Left kidney (tissue), 8 donors: Measurements from ENCODE around the gene PDK3. TPM values are rescaled to one million over a fixed set of nuclear protein-coding genes. Genes with fewer than 3 reads are reported as not detected.

Experiments used
- DNase-seq: peaks from one replicate; pipeline ENCODE4 v3.0.0-alpha.2; 2013
- long read RNA-seq, 8 donors: transcript quantifications; one replicate each; lab custom pipeline, GENCODE V29; 2026
- polyA plus RNA-seq: library from polyadenylated mRNA; unstranded; fragments of 120-200 nt; gene quantifications from one replicate; pipeline ENCODE4 v1.2.1, GENCODE V29; 2013; ENCODE audit not compliant: insufficient read length

PDK3 gene
- polyA plus RNA-seq, result 12.5 TPM
- long read RNA-seq, donor 1, partial matches to known transcripts, result 0 of 2 reads
- long read RNA-seq, donor 1, other reads (novel, unspliced or antisense), result 0 of 2 reads
- long read RNA-seq, donor 2, partial matches to known transcripts, result 0 of 1 reads
- long read RNA-seq, donor 2, other reads (novel, unspliced or antisense), result 0 of 1 reads
- long read RNA-seq, donor 3, partial matches to known transcripts, result 0 of 2 reads
- long read RNA-seq, donor 3, other reads (novel, unspliced or antisense), result 0 of 2 reads
- long read RNA-seq, donor 4, result 0 reads
- long read RNA-seq, donor 5, partial matches to known transcripts, result 0 of 3 reads
- long read RNA-seq, donor 5, other reads (novel, unspliced or antisense), result 0 of 3 reads
- long read RNA-seq, donor 6, partial matches to known transcripts, result 0 of 3 reads
- long read RNA-seq, donor 6, other reads (novel, unspliced or antisense), result 0 of 3 reads
- long read RNA-seq, donor 7, transcript PDK3-202 (12 exons, 1,921 nt), result major isoform, 7 of 9 reads
- long read RNA-seq, donor 7, partial matches to known transcripts, result 0 of 9 reads
- long read RNA-seq, donor 7, other reads (novel, unspliced or antisense), result 0 of 9 reads
- long read RNA-seq, donor 8, partial matches to known transcripts, result 0 of 3 reads
- long read RNA-seq, donor 8, other reads (novel, unspliced or antisense), result 0 of 3 reads

DNA sequence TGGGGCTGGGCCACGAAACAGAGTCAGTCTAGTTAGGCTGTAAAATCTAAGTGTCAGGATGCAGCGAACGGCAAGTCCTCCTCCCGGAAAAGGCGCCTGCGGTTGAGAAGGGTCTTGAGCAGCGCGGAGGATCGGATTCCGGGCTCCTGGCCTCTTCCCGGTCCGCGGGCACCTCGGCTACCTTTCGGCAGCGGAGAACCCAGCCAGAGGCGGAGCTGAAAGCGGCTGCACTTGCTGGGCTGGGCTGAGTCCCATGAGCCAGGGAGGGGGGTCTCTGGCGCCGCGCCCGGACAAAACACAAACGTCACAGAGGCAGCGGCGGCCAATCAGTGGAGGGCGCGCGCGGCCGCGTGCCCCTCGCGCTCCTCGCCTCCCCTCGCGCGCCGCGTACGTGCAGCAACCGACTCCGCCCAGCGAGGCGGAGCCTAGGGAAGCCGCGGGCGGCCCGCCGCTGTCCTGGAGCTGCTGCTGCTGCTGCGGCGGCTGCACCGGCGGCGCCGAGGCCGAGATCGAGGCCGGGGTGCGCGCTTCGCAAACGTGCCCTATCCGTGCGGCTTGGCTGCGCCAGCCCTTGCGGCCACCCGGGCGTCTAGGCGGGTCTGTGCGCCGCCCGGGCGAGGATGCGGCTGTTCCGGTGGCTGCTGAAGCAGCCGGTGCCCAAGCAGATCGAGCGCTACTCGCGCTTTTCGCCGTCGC, at the start of gene PDK3:
PDK3 (plus strand) TSS at position 451 of the 696 bp plus-strand sequence; CDS start at position 621, 170 bp downstream.
- DNase-seq, result peak; percentile 86

DNA sequence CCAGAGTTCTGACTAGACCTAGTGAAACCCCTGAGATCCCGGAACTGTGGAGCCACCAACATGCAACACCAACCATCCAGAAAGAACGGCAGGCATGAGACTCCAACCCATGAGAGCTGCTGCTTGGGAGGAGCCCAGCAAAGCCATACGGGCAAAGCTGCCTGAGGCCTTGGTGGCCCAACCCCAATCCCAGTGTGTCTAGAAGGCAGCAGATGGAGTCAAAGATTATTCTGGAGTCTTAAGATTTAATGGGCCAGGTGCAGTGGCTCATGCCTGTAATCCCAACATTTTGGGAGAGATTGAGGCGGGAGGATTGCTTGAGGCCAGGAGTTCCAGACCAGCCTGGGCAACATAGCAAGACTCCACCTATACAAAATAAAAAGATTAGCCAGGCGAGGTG, 49.2 kb upstream of the PDK3 start:
- no peak for DNase-seq

DNA sequence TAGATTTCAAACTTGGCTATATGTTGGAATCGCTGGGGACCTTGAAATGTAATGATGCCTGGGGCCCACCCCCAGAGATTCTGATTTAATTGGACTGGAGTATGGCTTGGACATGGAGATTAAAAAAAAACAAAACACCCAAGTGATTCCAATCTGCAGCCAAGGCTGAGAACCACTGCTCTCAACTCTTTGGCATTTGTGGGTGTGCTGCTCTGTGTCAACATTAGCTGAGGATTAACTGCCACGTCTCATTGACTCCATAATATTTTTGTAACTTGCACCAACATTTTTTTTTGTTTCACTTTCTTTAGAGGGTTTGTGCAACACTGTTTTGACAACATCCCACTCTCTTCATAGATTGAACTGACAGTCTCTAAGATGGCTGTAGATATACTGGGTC, 41.1 kb upstream of the PDK3 start:
- no peak for DNase-seq

DNA sequence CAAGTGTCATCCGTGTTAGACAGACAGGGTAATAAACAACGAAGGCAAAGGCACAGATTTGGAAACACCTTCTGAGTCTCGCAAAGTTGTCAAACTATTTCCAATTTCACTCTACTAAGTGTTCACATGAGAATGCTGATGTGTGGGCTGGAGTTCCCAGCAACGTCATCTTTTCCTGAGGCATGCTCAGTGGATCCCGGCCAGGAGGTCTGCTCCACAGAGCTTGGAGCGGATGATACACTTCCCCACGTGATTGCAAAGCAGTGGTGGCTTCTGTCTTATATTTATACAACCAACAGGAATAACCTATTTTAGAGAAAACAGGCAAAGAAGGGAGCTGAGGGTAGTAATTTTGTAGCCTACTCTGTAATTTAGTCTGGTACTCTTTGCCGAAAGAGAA, 40.1 kb upstream of the PDK3 start:
- DNase-seq, result no peak

DNA sequence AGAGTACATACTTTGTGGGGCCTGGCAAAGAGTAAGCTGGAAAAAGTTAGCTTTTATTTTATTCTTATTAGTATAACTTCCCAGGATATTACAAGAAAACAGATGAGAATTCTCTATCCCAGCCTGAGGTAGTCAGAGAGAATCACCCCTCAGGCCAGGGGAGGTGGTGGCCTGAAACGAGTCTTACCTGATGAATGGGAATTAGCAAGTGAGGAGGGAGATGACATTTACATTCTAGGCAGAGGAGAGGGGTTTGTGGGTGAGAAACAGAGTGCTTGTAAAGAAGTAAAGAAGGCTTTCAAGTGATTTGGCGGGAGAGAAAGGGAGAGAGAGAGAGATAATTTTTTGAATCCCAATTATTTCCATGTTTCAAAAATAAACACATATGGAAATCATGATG, 39.3 kb upstream of the PDK3 start:
- no peak for DNase-seq

DNA sequence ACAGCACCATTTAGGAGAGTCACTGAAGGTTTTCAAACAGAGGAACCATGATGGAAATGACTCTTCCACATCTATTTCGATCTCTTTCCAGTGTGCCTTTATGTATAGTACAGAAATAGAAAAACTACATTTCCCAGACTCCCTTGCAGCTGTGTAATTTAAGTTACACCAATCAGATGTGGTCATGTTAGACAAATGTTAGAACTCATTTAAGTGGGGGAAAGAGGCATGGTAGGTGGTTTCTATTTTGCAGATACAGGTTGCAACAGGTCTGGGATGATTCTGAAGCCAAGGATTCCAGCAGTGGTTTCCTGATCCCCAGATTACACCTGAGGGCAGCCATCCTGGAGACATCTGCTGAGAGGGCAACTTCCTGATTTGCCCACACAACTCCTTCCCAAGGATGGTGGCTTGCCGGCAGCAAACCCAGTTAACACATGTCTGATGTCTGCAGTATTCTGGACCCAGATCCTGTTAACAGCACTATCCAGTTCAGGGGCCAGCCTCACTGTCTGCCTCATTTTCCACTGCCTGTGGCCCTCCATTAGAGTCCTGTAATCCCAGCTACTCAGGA, 38.7 kb upstream of the PDK3 start:
- no peak for DNase-seq

DNA sequence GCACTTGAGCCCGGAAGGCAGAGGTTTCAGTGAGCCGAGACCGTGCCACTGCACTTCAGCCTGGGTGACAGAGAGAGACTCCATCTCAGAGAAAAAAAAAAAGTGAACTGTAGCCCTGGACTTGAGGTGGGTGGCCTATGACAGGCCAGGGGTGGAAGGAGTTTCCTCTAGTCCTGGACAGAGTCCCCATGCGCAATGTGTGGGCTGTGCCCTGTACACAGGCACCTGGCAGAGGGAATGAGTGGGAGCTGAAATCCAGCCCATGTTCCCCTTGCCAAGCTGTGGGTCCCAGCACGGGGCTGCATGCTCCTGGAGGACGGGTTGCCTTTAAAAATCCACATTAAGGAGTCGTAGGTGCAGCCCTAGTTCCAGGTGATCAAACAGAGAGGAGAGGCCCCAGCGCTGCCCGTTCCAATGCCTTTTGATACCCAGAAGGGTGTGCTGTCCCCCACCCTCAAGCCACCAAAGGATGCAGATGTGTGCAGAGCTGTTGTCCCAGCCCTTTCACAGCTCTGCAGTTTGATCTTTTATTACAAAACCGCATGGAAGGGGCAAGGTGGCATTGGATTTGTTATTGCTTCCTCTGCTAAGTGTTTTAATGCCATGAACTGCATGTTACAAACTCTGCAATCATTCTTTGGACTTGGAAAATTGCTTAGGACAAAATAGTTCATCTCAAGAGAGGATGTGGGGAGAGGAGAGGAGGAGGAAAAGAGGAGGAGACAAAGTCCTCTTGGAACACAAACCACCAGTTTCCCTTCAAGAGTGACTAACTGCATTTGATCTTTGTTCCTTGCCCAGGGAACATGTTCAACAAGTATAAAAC, 38.0 kb upstream of the PDK3 start:
- no peak for DNase-seq

DNA sequence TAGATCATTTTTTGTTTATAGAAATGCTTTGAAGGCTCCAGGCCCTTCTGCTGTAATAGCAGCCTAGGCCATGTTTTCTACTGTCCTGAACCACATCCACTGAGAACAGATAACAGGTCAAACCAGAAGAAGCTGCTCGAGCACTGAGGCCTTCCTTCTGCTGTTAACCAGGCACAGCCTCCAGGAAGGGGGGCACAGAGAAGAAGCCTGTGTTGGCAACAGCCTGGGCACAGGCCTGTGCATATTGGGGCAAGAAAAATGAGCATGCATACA, 37.4 kb upstream of the PDK3 start:
- no peak for DNase-seq

DNA sequence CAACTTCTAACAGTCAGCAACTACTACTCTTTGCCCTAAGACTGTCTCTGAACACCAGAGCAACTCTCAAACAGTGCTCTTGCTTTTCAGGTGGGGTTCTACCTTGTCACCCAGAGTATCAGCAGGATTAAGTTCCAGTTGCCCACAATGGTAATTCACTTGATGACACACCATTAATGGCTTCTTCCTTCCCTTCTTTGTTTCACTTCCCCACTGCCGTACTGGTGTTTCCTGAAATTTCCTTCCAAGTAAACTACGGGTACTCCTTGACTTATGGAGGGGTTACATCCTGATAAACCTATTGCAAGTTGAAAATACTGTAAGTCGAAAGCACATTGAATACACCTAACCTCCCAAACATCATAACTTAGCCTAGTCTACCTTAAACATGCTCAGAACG, 36.6 kb upstream of the PDK3 start:
- no peak for DNase-seq

DNA sequence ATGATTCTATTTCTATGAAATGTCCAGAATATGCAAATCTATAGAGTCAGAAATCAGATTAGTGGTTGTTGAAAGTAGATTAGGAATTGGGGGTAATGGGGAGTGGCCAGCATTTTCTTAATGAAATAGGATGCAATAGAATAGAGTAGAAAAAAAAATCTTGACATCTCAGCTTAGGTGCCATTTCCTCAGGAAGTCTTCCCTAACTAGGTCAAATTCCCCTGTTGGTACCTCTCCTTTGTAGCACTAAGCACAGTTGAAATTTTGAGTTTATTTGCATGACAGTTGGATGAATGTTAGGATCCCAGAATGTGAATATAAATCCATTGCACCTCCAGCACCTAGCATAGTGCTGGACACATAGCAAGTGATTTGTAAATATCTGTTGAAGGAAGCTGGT, 30.0 kb upstream of the PDK3 start:
- no peak for DNase-seq

DNA sequence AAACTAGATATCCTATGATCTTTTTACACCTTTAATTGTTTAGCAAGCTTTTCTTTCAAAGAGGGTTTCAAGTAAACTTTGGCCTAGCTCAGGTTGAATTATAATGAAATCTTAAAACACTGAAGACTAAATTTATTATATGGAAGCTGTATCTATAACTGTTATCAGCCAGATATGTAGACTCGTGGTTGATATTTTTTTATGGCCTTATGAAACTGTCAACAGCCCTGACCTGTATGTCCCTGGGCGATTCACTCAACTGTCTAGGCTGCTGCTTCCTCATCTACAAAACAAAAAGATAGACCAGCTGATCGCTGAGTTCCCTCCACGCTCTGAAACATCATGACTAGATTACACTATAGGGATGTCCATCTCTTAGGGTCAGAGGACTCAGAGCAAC, 21.2 kb upstream of the PDK3 start:
- no peak for DNase-seq

DNA sequence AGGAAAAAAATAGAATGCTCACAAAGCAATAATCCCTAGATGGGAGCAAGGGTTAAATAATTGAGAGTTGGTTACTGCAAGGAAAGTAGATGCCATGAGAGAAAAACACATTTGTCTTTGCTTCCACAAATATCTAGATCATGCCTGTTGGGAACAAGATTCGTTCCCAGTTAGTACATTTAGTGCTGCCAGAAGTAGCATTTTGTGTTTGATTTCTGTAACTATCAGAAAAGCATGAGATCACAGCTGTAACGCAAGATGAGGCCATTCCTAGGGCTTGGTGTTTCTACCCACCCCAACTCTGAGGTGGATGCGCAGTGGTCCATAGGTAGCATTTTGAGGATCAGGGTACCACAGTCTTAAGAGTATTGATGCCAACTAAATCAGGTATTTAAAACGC, 20.4 kb upstream of the PDK3 start:
- no peak for DNase-seq

DNA sequence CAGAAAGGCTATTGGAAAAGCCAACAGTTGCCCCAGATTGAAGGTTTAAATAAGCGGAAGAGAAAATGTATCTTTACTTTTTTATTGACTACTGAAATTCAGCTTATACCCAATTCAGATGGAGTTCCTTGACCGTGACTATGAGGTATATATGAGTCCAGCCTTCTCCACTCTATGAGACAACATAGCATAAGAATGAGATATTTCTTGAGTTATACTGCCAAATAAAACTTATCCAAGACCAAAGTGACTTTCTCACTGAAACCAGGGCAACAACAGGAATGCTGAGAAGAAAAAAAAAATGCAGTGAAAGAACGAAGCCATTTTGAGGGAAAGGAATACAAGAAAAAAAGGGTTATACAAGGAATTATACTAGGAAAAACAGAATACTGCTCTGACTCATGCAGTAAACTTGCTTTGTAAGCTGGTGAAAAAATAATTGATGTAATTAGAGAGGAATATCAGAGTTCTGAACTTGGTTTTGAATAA, 16.3 kb upstream of the PDK3 start:
- no peak for DNase-seq

DNA sequence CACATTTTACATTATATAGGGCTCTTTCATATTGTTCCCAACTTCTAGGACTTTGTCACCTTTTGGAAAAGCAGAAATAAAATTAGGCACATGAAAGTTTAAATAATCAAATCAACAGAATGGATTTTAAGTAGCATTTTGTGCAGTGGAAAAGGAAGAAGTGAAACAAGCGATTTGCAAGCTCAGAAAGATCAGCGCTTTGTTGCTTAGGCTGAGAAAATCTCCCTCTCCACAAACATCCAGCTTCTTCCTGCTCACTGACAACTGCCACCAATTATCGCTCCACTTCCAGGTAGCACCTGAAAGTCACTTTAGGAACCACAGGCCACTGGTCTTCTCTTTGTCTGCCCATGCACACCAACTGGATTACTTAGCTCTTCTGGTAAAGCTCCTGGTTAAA, 2.0 kb upstream of the PDK3 start:
- no peak for DNase-seq

DNA sequence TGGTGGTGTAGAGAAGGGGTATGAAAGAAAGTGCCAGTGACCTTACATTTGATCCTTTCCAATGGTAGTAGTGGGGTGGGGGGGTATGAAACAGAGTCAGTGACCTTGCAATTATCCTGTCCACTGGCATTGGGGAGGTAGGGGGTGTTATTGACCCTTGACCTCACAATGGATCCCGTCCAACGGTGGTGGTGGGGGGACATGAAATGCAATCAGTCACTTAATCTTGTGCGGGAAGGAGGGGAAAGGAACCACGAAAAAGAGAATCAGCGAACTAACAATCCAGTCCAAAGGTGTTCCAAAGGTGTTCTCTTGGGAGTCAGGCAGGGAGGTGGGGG, 619 bp upstream of the PDK3 start:
- no peak for DNase-seq

DNA sequence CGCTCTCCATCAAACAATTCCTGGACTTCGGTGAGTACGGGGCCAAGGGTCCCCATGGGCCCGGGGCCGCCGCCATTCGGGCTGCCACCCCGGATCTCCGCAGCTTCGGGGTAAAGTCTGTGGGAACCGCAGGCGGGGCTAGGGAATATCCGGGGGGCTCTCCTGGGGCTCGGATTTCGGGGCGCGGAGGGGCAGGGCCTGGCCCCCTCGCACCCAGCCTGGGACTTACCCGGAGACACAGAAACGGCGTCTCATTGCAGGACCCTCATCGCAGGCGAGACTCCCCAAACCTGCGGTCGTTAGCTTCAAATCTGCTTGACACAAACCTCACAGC, 413 bp downstream of the PDK3 start:
- no peak for DNase-seq

DNA sequence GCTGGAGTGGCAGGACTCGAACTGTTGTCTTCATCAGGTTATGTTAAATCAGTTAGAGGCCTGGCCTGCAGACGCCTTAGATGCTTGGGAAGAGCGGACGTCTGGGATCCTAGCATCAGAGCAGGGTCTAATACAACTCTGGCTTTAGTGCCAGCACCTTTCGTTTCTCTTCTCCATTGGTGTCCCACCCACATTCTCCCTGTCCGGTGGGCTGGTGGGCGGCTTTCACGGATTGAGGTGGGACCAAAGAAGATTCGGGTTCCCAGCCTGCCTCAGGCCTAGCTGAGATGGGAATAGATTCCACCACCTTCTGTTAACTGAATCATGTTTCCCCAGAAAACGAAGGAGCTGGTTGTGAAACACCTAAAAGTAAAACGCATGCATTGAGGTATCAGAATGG, 939 bp downstream of the PDK3 start:
- no peak for DNase-seq

DNA sequence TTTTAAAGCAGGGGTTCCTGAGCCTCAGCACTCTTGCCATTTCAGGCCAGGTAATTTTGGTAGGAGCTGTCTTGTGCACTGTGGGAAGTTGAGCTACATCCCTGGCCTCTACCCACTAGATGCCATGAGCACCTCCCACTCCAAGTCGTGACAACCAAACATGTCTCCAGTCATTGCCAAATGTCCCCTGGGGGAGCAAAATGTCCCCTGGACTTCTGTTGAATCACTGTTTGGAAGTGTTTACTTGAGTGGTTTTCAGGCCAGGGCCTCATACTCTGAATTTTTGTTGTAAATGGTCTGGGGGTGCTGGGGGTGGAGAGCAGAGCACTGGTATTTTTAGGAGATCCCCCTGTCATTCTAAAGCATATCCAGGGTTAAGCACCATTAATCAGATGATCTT, 3.2 kb downstream of the PDK3 start:
- no peak for DNase-seq

DNA sequence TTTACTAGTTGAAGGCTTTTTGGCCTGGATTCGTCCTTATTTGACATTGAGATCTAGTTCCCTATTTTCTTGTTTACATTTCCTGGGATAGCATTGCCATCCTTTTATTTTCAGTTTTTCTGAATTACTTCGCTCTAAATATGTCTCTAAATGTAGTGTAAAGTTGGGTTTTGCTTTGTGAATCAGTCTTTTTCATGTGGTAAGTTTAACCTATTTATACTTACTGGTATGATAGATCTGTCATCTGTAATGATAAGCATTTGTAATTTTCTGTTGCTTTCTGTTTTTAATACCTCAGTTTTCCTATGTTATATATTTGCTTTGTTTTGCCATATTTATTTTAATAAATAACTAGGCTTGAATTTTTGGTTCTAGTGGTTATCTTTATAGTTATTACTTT, 6.7 kb downstream of the PDK3 start:
- no peak for DNase-seq

DNA sequence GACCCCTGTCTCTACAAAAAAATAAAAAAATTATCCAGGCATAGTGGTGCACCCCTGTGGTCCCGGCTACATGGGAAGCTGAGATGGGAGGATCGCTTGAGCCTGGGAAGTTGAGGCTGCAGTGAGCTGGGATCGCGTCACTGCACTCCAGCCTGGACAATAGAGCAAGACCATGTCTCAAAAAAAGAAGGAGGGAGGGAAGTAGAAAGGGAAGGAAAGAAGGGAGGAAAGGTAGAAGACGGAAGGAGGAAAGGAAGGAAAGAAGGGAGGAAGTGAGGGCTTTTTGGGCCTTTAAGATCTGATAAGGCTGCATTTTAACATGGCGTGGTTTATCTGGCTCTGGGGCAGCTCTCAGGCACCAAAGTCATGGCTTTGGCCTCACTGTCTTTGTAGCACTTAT, 10.4 kb downstream of the PDK3 start:
- DNase-seq, result no peak

DNA sequence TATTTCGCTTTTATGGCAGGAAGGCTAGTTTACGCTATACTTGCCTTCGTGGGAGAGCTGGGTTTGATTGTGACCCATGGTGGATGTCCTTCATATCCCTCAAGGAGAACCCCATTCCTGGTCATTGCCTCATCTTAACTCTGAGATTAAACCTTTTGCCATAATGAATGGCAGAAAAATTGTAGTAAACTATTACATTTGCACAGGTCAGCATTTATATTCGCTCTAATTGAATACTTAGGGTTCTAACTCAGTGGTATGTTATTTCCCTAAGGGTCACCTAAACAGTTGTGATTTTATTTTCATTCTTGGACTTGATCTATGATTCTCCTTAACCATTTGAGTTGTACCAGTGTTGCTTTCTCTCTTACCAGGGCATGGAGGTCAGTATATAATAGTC, 13.4 kb downstream of the PDK3 start:
- no peak for DNase-seq

DNA sequence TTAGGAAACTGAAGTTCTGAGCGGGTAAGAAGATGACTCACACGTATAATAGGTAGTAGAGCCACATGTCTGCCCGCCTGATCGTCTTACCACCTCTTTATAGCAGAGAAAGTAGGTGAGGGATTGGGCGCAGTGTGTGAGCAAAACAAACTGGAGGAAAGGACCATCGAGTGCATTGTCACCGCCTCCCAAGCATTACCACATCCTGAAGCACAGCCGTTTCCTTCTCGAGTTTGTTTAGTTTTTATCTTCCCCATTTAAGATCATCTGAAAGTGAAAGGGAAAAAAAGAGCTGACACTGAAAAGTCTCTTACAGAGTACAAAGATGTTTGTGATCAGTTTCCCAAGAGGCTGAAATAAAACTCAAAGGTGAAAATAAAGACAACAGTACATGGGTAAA, 14.8 kb downstream of the PDK3 start:
- DNase-seq, result no peak
